CD4-positive, alpha-beta T cell treated with Interleukin-10 for 1 hour (primary cell): Measurements from ENCODE around the gene SMIM45.
A peak's percentile ranks its signal among the peaks of the same experiment; 100 is the strongest.

ENCODE experiments used
- DNase-seq: peaks from one replicate; pipeline ENCODE4 v3.0.0-alpha.2; 2020

Gene SMIM45

DNA sequence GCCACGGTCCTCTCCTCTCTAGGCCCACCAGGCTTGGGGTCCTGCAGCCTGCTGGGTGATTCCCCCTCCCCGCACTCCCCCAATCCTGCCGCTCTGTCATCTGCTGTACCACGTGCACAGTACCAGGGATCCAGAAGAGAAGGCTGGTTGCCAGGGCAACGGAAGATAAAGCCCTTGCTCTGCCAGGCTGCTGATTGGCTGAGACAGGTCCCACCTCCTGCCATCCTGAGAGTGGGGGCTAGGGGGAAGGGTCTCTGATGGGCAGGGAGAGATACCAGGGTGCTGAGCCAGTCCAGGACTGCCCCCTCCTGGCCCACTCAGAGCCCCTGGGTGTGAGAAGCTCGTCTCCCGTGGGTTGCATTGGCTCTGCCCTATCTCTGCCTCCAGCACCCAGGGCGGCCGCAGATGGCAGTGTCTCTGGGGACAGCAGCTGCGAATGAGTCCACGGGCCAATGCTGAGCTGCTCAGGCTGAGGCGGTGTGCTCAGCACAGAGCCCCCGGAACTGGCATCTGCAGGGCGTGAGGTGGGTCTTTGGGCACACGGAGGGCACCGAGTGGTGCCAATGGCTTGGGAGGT is at the start of gene SMIM45:
SMIM45 (plus strand) TSS at position 253 of the 577 bp plus-strand sequence.
- no peak for DNase-seq

DNA sequence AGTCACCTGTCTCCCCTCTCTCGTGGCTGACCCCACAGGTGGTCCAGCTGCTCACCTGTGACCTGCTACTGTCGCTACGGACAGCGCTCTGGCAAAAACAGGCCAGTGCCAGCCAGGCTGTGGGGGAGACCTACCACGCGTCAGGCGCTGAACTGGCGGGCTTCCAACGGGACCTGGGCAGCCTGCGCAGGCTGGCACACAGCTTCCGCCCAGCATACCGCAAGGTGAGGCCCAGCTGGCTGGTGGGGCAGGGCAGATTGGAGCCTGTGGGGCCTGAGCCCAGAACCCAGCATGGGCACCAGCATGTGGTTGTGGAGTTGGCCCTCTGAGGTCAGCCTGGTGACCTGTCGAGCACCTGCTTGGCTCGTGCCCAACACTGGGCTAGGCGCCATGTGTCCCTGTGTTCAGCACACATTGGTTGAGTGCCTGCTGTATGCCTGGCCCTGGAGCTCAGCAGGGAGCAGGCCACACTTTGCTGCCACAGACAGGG is 49.0 kb upstream of the SMIM45 start:
- DNase-seq, result no peak

DNA sequence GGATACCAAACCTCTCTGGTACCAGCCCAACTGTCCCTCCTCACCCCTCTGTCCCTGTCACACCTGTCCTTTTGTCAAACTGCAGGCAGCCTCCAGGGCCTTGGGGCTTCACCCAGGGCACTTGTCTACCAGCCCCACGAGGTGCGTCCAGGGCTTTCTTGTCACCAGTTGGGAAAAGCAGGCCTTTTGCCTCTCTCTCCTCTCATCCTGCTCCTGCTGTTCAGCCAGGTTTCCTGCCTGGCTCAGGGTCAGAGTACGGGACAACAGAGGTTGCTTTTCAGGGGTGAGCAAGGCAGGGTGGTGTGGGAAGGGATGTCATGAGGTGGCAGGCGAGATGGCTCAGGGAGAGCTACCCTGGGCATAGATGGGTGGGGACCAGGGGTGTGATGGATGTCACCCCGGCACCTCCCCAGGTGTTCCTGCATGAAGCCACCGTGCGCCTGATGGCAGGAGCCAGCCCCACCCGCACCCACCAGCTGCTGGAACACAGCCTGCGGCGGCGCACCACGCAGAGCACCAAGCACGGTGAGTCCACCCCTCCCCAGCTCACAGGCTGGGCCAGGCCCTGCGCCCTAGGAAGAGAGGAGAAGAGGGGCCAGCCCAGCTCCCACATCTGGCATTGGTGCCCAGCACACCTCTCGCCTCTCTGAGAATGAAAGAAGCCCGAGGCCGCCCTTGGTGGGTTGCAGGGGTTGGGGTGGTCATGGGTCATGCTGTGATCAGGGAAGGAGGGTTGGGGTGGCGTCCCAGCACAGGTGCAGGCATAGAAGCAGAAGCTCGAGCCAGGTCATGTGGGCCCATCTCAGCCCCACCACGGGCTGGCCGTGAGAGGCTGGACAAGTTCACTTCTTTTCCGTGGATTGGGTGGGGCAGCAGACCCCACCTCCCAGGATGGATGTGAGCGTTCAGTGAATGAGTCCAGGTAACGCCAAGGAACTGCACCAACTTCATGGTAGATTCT is 47.2 kb upstream of the SMIM45 start:
- DNase-seq, result no peak

DNA sequence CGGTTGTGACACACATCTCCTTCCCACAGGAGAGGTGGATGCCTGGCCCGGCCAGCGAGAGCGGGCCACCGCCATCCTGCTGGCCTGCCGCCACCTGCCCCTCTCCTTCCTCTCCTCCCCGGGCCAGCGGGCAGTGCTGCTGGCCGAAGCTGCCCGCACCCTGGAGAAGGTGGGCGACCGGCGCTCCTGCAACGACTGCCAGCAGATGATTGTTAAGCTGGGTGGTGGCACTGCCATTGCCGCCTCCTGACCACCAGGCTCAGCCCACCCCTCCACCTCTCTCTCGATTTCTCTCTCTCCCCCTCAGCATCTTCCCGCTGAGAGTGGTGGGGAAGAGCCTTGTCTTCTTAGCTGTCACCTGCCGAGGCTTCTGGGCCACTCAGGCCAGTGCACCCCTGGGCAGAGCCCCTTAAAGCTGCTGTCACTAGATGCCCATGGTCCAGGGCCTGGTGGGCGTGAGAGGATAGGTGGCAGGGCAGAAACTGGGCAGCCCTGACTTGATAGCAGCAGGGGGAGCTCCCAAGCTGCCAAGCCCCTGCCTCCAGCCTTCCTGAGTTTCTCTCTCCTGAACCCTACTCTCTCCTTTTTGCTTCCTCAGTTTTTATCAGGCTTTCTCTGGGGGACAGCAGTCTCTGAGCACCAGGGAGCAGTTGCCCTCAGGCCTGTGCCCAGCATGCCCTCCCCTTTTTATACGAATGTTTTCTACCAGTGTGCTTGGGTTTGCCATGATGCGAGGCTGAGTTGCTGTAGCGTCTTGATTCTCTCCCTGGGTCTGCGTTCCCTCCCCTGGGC is 46.3 kb upstream of the SMIM45 start:
- no peak for DNase-seq

DNA sequence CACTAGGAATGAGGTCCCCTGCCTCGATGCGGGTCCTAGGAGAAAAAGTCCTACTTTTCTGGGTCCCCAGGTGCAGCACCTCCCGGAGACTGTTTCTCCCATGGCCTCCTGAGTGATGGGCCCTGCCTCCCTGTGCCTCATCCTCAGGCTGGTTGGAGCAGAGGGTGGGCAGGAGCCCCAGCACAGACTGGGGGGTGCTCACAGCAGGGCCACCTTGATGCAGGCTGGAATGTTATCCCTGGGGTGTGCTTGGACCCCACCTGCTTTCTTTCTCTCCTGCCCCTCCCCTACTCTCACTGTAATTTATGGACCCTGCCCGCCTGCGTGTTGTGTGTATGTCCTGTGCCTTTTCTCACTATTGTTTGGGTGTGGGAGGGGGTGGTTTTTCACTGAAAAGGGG is 45.1 kb upstream of the SMIM45 start:
- no peak for DNase-seq

DNA sequence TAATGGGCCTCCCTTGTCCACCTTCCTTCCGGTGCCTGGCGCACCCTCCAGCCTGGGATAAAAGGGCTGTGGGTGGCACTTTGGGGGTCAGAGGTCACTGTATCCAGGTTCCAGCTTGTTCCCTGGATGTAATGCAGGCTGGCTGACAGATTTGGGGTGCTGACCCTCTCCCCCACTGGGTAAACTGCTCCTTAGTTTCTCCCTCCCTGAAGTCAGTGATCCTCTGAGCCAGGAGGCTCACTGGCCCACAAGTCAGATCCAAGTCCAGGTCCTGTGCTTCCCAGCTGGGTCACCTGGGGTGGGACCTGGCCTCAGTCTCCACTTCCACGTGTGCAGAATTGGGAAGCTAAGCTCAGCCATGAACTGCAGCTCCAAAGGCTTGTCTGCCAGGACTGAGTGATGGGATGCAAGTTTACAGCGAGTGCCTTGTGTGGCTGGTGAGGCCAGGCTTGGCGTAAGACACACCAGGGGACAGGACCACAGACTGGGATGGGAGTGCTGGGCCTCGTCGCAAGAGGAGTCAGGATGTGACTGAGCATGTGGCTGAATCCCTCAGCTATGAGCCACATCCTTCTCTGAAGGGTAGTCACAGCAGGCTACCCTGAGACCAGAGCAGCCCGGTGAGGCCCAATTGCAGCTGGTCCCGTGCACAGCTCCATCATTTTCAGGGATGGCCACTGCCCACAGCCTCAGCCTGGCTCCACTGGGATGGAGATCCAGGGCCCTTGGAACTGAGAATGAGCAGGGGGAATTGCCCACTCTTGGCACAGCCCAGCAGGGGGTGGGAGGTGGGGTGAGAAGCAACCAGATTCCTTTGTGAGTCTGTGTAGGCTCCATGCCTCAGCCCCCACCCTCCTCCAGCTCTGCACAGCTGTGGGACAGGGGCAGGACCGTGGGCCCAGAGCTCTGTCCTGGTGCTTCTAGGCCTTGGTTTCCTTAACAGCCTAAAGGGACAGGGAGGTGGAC is 44.2 kb upstream of the SMIM45 start:
- DNase-seq, result no peak

DNA sequence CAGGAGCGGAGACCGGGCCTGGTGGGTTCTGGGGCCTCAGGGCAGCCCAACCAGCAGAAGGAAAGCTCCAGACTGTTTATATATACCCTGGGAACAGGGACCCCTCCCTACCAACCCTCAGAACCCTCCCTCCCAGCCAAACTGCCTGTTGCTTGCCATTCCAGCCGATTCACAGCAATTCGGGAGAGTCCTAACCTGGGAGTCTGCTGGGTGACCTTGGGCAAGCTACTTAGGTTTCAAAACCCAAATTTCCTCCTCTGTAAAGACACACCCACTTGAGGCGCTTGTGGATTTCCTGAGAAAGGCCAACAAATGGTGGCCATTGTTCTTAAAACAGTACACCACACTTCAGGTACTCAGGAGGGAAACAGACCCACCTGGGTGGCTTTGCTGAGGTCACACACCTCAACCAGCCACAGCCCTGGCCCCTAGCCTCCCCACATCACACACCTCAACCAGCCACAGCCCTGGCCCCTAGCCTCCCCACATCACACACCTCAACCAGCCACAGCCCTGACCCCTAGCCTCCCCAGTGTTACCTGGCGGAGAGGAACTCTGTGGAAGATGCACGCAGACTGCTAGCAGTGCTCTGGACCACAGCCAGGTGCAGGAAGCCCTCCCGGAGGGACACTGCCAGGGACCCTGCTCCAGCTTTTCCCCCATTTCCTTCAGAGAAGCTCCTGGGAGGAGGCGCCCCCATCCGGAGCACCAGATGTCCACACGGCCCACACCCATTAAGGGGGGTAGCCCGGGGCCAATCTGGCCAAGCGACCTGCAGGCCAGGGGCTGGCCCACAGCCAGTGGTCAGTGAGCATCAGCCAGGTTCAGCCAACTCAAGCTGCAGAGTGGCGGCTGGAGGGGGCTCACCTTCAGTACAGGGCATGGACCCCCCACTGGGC is 43.3 kb upstream of the SMIM45 start:
- peak; percentile 48 for DNase-seq

DNA sequence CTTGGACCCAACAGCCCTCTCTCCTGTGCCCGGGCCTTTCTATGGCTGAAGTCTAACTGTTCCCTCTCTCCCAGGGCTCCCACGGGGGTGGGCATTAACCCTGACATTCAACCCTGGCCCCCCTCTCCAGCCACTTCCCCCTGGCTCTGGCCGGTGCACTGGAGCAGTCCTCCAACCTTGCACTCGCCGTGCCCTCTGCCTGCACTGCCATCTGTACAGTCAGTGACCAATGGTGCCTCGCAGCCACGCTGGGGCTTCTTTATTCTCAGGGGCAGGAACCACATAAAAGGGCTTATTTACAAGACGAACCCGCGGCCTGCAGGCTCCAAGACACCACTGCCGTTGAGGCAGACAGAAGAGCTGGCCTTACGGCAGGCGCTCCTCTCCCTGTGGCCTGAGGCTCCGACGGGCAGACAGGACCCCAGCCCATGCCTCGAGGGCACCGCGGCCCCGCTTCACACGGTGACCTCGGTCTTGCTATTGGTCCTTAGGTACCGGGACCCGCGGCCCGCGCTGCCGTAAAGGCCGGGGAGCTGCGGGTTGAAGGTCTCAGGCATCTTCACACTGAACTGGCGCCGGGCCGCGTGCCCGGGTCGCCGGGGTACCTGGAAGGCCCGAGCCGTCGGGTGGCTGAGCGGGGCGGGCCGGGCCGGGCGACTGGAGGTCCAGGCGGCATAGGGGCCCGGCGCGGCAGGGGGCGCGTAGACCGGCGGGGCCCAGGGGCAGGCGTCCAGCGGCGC is 42.5 kb upstream of the SMIM45 start:
- DNase-seq, result no peak

DNA sequence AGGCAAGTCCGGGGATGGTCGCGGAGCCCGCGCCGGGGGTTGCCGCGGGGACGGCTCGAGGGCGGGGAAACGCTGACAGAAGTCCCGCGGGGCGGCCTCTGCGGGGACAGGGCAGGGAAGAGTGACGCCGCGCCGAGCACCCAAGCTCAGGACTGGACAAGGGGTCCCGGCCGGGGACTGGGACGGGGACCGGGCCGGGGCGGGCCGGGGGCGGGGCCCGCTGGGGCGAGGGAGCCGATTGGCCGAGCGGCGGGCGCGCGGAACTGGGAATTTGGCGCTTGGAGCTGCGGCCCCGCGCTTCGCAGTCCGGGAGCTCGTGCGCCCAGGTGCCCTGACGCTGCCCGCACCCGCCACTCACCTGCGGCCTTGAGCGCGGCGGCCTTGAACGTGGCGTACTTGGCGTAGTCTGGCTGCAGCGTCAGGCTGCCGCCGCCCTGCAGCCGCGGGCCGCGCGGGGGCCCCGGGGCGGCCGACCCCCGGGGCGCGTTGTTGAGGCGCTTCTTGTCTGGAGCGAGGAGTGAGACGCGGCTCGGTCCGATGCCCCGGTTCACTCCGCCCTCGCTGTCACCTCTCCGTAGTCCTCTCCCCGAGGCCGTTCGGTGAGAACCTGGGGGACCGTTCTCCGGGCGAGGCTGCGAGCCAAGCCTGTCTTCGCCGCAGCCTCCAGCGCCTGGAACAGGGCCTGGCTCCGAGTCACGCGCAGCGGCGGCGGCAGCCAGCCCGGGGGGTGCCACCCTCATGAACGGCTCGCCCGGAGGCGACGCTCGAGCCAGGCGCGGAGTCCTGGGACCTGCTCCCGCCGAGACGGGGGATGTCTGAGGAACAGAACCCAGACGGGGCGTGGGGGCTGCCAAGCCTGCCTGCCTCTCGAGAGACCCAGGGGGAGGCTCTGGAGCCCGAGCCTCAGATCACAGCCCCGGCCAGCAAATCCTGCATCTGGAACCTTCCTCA is 41.6 kb upstream of the SMIM45 start:
- DNase-seq, result peak; percentile 31

DNA sequence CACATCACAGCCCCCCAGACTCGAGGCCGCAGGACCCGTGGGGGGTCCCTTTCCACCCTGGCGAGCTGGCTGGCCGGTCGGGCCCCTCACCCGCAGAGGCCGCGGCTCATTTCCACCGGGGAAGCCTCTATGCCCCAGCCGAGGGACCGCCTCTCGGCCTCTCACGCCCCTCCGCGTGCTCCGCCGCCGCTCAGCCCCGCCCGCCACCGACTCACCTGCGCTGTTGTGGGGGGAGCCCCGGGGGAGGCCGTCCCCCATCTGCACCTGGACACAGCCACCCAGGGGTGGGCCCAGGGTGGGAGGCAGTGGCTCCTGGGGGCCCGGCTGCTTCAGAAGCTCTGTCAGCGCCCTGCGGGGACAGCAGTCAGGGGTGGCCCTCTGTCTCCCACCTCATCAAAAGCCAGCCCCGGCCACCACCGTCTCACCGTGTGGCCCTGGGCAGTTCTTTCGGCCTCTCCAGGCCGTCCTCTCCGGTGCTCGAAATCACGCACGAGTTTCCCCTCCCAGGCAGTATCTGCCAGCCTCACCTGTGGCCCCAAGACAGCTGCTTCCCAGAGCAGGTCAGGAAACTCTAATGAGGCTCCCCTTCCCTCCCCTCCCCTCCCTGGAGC is 40.8 kb upstream of the SMIM45 start:
- DNase-seq, result peak; percentile 27

DNA sequence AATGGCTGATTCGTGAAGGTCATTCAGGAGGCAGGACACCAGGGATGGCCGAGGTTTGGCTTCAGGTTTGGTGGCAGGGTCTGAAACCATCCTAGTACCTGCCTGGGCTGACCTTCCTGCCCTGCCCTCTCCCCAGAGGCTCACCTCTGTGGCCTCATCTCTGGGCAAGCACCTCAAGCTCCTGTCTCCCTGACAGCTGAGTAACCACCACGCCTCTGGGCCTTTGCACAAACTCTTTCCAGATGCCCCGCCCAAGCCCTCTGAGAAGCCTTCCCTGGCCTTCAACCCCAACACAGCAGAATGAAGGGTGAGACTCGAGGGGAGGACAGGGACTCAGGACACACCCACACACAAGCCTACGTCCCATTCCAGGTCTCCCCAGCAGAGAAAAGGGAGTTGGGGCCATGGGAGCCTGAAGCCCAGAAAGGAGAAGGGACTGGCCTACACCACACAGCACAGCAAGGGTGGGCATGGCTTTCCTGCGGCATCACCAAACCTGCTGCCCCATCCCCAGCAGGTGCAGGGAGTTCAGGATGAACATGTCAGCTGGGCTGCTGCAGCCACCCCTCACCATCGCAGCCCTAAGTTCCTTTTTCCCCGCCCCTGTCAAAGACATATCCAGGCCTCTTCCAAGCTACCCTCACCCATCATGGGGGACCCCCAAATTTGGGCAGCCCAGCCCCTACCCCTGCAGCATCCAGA is 39.5 kb upstream of the SMIM45 start:
- DNase-seq, result no peak

DNA sequence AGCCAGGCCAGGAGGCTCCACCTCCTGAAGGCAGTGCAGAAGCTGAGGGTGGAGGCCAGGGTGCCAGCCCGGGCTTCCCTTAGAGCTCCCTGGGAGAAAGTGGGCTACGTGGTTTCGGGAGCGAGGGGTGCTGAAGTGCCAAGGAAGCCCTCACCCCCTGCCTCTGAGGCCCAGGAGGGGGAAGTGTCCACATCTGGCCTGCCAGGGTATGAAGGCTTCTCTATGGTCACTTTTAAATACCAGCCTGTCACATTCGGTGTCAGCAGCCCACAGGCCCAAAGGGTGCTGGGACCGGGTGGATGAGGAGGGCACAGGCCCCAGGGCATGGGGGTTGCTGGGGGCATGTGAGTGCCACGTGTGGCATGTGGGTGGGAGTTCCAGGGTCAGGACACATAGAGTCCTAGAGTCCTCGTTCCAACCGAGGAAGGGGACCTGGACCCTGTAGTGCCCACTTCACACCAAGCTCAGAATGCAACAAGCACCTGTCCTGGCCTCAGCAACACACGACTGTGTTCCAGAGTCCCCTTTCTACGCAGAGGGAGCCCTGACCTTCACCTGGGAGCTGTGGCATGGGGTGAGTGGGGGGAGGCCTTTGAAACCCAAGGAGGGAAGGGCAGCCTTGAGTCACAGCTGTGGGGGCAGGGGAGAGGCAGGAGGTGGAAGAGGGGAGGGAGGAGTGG is 38.8 kb upstream of the SMIM45 start:
- no peak for DNase-seq

DNA sequence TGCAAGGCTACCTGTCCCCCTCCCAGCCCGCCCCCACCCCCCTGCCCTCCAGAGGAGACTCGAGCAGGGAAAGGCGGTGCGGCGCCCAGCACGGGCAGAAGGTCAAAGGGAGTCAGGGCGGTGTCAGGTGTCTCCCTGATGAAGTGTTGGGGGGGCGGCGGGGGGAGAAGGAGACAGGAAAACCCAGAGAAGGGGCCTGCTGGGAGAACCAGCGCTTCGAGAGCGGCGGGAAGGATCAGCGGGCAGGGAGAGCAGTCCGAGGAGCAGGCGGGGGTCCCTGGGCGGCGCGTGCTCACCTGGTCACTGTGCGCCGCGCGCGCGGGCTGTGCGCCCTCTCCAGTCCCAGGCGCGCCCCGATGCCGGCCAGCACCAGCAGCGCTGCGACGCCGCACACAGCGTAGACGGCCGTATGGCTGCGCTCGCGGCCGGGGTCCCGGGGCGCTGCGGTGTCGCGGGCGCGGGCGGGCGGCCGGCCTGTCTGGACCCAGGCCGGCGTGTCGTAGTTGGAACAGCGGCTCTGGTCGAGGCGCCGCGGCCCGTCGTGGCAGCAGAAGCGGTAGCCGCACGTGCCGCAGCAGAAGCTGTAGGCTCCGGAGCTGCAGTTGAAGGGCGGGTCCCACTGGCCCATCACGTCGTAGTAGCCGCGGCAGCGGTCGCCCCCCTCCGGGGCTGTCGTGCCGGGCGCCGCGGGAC is 38.0 kb upstream of the SMIM45 start:
- DNase-seq, result no peak

DNA sequence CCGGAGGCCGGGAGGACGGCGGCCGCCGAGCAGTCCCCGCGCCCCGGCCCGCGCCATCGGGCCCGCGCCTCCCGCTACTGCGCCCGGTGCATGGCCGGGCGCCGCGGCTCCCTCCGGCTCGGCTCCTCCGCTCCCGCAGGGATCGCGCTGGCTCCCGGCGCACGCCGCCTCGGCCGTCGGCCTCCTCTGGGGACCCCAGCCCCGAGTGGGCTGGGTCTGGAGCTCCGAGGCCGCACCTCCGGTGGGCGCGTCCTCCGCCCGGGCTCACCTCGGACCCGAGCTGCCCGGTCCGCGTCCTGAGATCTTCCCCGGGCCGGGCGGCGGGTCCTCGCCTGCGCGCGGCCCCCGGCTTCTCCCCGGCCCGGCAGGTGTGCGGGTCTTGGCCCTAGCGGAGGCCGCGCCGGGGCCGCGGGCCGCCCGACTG is 37.3 kb upstream of the SMIM45 start:
- no peak for DNase-seq

DNA sequence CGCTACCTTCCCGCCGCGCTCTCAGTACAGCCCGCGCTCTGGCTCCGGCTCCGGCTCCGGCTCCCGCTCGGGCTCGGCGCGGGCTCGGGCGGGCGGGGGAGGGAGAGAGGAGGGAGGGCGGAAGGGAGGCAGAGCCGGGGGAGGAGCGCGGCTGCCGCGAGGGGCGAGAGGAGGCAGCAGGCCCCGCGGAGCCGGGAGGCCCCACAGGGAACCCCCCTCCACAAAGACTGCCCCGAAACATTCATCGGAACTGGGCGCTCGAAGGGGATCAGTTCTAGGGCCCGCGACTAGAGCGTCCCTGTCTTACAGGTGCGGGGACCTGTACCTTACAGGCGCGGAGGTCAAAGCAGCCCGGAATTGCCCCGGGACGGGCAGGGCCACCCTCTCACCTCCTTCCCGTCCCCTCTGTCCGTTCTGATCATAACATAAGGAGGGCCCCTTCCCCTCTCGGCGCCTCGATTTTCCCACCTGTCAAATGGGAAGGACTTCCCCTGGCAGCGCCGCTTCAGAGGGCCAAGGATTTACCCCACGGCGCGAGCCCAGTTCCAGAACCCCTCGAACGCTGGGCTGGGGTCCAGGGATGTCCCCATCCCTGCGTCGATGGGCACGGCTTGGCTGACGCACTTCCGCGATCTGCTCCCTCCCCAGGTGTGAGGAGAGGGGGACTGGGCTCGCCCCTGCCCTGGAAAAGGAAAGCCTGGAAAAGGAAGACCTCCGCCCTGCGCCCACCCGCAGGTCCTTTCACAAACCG is 36.7 kb upstream of the SMIM45 start, which contains the start of gene SHISA8:
SHISA8 (minus strand) TSS at position 40 of the 751 bp plus-strand sequence. CDS start 407 bp downstream, outside the sequence.
- peak; percentile 65 for DNase-seq
